CD4-positive, alpha-beta T cell treated with Interleukin-17A for 1 hour (primary cell): ENCODE data around the gene TAF6L.
A peak's percentile ranks its signal among the peaks of the same experiment; 100 is the strongest.
"Not testable (repeated sequence)": the region's sequence is repeated elsewhere in the genome, so short reads cannot be mapped to it uniquely, and the experiment has no call there.

Experiments used
- DNase-seq: peaks from one replicate; pipeline ENCODE4 v3.0.0-alpha.2; 2020

The TAF6L gene

GRCh38 chr11:62805961-62806441 lies 34.8 kb downstream of the TAF6L start:
- peak; percentile 53 for DNase-seq

GRCh38 chr11:62806611-62807121 lies 35.5 kb downstream of the TAF6L start:
- no peak for DNase-seq

- DNase-seq: no peak
Measured at GRCh38 chr11:62810748-62811147, 39.6 kb downstream of the TAF6L start.

- DNase-seq: no peak
Measured at GRCh38 chr11:62811659-62812058, 40.5 kb downstream of the TAF6L start.

GRCh38 chr11:62816557-62816956 lies 45.4 kb downstream of the TAF6L start:
- DNase-seq: no peak

GRCh38 chr11:62817129-62817528 lies 45.9 kb downstream of the TAF6L start:
- no peak for DNase-seq

- DNase-seq: no peak
Measured at GRCh38 chr11:62823677-62824076, 52.5 kb downstream of the TAF6L start.

- DNase-seq: not testable (repeated sequence)
Measured at GRCh38 chr11:62828130-62828529, 56.9 kb downstream of the TAF6L start.

- DNase-seq: no peak
Measured at GRCh38 chr11:62830904-62831519, 59.8 kb downstream of the TAF6L start.

- peak; percentile 99 for DNase-seq
Measured at GRCh38 chr11:62831520-62832335, 60.5 kb downstream of the TAF6L start, which contains the start of gene STX5. STX5 (minus strand) TSS chr11:62832051; CDS start chr11:62831243, 808 bp downstream.

- DNase-seq: no peak
Measured at GRCh38 chr11:62832336-62833234, 61.4 kb downstream of the TAF6L start, which contains the start of gene TEX54. TEX54 (minus strand) TSS chr11:62832841.

GRCh38 chr11:62835336-62835735 lies 64.1 kb downstream of the TAF6L start:
- DNase-seq: no peak
